HG03025 (cell line): ENCODE data around the gene FAM107B.
A peak's percentile ranks its signal among the peaks of the same experiment; 100 is the strongest.

Experiments used
- ATAC-seq: cut with Tn5 transposase; IDR thresholded peaks from one replicate; pipeline ENCODE4 v1.9.1; 2021; ENCODE audit warnings: mild to moderate bottlenecking, moderate library complexity; ENCODE audit not compliant: unreplicated experiment, low FRiP score

Gene FAM107B

GRCh38 chr10:14588084-14588937 lies 186.4 kb downstream of the FAM107B start:
- ATAC-seq = no peak

GRCh38 chr10:14587540-14588083 lies 187.1 kb downstream of the FAM107B start:
- ATAC-seq = no peak

- no peak for ATAC-seq
These were observed 187.8 kb downstream of the FAM107B start for GRCh38 chr10:14586901-14587300.

GRCh38 chr10:14585287-14586193 lies 189.2 kb downstream of the FAM107B start:
- no peak for ATAC-seq

- ATAC-seq = no peak
These were observed 190.0 kb downstream of the FAM107B start for GRCh38 chr10:14584661-14585060.

- ATAC-seq = no peak
These were observed 190.7 kb downstream of the FAM107B start for GRCh38 chr10:14583967-14584366.

- peak; percentile 44 for ATAC-seq
These were observed 191.4 kb downstream of the FAM107B start for GRCh38 chr10:14583252-14583651.

GRCh38 chr10:14581553-14582321 lies 193.0 kb downstream of the FAM107B start:
- ATAC-seq = no peak

- no peak for ATAC-seq
These were observed 193.9 kb downstream of the FAM107B start for GRCh38 chr10:14580671-14581332.

GRCh38 chr10:14579405-14579804 lies 195.3 kb downstream of the FAM107B start:
- ATAC-seq = no peak

- no peak for ATAC-seq
These were observed 196.4 kb downstream of the FAM107B start for GRCh38 chr10:14578060-14578952.

GRCh38 chr10:14574885-14575284 lies 199.8 kb downstream of the FAM107B start:
- ATAC-seq = no peak

GRCh38 chr10:14574291-14574690 lies 200.4 kb downstream of the FAM107B start:
- no peak for ATAC-seq

GRCh38 chr10:14573666-14574261 lies 200.9 kb downstream of the FAM107B start:
- no peak for ATAC-seq

GRCh38 chr10:14572811-14573210 lies 201.9 kb downstream of the FAM107B start:
- ATAC-seq = no peak

- peak; percentile 68 for ATAC-seq
These were observed 202.7 kb downstream of the FAM107B start for GRCh38 chr10:14571866-14572507.

- ATAC-seq = no peak
These were observed 203.9 kb downstream of the FAM107B start for GRCh38 chr10:14570800-14571199.
